NCI-H748 (cell line): ENCODE data around the gene PRAMEF20.
"Not testable (repeated sequence)": the region's sequence is repeated elsewhere in the genome, so short reads cannot be mapped to it uniquely, and the experiment has no call there.

Experiments
- DNase-seq: peaks from one replicate; lab custom pipeline; 2025; ENCODE audit not compliant: unreplicated experiment; lab: John Stamatoyannopoulos, UW

Gene PRAMEF20

DNA sequence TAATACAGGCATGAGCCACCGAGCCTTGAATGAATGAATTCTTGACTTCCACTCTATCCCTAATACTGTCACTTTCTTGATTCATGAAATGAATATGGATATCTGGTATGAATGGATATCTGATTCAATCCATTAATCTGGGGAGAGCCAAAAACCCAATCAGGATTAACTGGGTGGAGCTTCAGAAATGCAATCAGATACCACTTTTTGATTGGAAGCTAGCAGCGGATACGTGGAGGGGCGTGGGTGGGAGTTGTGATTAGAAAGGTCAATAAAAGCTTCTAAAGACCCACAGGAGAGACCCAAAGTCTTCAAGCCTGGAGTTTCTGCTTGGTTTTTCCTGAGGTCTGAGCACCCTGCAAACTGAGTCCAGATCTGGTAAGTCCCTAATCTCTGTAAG, at the start of gene PRAMEF20:
Gene PRAMEF20, plus strand, starts transcription at position 301 of the 400 bp plus-strand sequence. CDS start 5,905 bp downstream, outside the sequence.
- not testable (repeated sequence) for DNase-seq

DNA sequence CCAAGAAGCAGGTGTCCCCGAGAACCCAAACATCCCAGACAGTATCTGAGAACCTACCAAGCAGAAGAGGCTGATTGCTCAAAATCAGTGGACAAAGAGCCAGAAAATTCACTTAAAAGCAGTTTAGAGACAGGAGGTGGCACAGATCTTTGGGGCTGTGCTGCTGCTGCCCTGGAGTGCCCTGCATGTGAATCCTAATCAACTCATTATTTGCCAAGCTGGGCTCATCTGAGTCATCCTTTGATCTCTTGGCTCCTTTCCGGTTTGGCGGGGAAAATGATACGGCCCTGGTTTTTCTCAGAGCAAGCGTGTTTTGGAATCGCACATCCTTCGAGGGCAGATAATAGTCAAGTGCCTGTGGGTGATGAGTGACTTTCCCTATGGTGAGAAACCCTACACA, 47.9 kb upstream of the PRAMEF20 start:
- not testable (repeated sequence) for DNase-seq

DNA sequence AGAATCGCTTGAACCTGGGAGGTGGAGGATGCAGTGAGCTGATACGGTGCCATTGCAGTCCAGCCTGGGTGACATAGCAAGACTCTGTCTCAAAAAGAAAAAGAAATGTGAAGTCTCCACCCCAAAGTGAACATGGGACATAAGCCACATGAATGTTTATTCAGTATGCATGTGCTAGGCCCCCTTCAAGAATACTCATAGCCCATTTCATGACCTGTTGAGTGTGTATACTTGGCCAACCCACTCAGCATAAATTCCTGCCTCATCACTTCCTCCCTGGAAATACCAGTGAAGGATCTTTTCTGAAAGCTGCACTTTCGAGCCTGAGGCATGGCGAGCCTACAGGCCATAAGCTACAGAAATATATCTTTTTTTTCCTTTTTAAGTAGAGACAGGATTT, 45.3 kb upstream of the PRAMEF20 start:
- not testable (repeated sequence) for DNase-seq

DNA sequence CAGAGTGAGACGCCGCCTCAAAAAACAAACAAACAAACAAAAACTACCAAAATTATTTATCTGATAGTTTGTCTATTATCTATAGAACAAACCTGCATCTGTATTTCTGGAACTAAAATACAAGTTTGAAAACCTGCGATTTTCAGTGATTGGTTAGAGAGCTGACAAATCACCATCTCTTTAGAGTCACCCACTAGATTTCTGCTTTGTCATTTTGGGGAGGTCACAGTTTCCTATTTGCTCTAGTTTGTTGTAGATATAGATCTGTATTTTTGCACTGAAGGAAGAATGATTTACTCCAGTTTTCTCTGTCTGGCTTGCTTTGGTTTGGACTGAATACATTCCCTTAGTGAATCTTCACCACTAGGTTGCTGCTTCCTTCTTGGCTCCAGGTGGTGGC, 43.7 kb upstream of the PRAMEF20 start:
- DNase-seq, result not testable (repeated sequence)

DNA sequence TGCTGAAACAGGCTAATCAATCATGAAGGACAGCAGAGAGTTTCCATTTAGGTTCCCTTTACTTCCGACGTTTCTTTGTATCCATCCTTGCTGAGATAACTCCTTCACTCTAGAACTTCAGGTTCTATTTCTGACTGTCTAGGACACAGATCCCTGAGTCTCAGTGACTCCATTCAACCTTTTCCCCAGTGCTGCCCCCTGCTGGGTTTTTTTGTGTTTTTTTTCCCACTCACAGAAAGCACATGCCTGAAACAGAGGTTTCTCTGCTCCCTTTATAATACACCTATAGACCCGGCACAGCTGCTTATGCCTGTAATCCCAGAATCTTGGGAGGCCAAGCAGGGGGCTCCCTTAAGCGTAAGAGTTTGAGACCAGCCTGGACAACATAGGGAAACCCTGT, 41.7 kb upstream of the PRAMEF20 start:
- DNase-seq, result not testable (repeated sequence)

DNA sequence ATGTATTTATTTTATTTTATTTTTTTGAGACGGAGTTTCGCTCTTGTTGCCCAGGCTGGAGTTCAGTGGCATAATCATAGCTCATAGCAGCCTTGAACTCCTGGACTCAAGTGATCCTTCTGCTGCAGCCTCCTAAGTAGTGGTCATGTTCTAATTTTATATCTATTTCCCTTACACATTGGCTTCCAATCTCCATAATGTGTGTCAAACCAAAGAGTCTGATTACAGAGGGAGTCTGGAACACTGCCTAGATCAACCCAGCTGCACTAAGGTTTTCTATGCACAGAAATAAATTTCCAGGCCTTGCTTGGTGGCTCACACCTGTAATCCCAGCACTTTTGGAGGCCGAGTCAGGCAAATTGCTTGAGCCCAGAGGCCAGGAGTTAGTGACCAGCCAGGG, 31.3 kb upstream of the PRAMEF20 start:
- not testable (repeated sequence) for DNase-seq

DNA sequence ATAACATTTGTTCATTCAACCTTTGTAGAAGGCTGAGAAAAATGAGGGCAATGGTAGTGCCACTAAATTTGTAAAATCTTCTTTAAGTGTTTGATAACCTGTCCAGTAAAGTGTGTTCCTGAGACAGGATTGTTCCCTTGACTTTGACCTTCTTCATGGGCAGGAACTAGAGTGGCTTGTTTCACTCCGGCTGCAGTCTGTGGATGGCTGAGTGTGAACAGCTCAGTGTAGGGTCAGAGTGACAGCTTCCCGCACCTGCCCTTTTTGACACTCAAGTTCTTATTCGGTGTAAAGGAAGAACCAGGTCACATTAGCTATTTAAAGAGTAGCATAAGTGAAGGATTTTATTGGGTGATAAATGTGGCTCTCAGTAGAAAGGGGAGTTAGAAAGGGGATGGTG, 29.9 kb upstream of the PRAMEF20 start:
- DNase-seq, result not testable (repeated sequence)

DNA sequence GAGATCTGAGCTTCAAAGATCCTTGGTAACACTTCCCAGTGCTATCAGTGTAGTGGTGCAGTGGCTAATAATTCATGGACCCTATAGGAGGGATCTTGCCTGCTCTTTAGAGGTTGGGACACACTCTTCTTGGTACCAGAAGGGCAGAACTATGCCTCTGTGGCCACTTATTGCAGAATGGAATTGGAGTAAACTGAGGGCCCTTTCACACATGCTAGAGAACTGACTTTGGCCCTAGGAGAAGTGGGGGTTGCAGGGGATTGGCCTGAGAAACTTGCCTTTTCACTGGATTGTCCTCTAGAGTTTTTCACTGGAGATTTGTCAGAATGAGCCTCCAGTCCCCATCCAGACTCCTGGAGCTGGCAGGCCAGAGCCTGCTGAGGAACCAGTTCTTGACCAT, 20.9 kb upstream of the PRAMEF20 start, which contains the start of gene PRAMEF17:
Gene PRAMEF17, plus strand, starts transcription at position 301 of the 400 bp plus-strand sequence. Its CDS starts 26 bp downstream, at position 327.
- not testable (repeated sequence) for DNase-seq

DNA sequence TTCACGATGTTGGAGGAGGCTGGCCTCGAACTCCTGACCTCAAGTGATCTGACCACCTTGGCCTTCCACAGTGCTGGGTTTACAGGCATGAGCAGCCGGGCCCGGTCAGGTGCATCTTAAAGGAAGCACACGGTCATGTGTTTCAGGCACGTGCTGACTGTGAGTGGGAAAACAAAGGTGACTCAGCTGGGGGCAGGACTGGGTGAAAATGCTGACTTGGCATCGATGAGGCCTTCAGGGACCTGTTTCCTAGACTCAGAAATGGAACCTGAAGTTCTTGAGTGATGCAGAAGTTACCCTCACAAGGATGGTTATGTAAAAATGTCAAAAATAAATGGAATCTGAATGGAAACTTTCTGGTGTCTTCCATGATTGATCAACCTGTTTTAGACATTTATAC, 17.2 kb upstream of the PRAMEF20 start:
- DNase-seq, result not testable (repeated sequence)

DNA sequence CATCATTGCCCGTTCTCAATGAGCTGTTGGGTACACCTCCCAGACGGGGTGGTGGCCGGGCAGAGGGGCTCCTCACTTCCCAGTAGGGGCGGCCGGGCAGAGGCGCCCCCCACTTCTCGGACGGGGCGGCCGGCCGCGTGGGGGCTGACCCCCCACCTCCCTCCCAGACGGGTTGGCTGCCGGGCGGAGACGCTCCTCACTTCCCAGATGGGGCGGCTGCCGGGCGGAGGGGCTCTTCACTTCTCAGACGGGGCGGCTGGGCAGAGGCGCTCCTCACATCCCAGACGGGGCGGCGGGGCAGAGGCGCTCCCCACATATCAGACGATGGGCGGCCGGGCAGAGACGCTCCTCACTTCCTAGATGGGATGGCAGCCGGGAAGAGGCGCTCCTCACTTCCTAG, 15.5 kb upstream of the PRAMEF20 start:
- DNase-seq, result not testable (repeated sequence)

DNA sequence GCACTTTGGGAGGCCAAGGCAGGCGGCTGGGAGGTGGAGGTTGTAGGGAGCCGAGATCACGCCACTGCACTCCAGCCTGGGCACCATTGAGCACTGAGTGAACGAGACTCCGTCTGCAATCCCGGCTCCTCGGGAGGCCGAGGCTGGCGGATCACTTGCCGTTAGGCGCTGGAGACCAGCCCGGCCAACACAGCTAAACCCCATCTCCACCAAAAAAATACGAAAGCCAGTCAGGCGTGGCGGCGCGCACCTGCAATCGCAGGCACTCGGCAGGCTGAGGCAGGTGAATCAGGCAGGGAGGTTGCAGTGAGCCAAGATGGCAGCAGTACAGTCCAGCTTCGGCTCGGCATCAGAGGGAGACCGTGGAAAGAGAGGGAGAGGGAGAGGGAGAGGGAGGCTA, 14.9 kb upstream of the PRAMEF20 start:
- not testable (repeated sequence) for DNase-seq

DNA sequence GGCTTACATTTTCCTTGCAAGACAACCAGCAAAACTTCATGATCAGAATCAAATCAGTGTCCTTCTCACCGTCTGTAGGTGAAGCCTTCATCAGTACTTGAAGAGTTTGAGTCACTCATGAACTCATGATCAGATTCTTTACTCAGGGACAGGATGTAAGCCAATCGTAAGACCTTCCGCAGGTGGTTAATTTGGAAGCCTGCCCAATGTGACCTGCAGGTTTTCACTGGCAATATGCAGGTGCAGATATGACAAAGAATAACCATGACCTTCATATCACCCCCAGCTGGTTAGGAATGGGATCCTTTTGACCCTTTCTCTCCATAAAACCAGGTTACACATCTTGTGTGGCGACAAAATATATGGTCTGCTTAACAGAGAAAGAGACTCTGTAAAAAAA, 2.4 kb upstream of the PRAMEF20 start:
- no peak for DNase-seq

DNA sequence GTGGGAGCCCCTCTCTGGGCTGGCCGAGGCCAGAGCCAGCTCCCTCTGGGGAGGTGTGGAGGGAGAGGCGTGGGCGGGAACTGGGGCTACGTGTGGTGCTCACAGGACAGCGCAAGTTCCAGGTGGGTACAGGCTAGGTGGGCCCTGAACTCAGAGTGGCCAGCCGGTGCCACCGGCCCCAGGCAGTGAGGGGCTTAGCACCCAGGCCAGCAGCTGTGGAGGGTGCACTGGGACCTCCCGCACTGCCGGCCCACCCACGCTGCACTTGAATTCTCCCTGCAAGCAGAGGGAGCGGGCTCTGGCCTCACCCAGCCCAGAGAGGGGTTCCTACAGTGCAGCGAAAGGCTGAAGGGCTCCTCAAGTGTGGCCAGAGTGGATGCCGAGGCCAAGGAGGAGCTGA, 20.2 kb downstream of the PRAMEF20 start:
- DNase-seq, result no peak

DNA sequence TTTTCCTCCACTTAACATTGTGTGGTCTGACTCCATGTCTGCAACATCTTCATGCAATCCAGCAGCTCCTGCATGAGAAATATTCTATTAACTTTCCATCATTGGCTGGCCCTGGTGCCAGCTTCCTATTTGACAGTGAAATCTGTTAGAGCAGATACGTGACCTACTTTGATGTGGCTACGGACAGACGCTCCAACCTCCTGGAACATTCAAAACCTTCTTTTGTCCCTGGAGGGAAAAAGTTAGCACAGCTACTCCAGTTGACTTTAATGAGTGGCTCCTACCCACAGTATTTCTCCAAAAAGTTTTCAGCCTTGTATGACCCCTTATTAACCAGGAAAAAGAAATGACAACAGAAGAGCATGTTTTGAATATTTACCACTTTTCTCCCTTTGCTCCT, 22.0 kb downstream of the PRAMEF20 start:
- DNase-seq, result no peak

DNA sequence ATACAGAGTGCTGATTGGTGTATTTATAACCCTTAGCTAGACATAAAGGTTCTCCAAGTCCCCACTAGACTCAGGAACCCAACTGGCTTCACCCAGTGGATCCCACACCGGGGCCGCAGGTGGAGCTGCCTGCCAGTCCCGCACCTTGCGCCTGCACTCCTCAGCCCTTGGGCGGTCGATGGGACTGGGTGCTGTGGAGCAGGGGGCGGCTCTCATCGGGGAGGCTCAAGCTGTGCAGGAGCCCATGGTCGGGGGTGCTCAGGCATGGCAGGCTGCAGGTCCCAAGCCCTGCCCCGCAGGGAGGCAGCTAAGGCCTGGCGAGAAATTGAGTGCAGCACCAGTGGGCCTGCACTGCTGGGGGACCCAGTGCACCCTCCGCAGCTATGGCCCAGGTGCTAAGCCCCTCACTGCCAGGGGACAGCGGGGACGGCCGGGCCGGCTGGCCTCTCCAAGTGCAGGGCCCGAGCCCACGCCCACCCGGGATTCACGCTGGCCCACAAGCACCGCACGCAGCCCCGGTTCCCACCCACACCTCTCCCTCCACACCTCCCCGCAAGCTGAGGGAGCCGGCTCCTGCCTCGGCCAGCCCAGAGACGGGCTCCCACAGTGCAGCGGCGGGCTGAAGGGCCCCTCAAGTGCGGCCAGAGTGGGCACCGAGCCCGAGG, 23.6 kb downstream of the PRAMEF20 start:
- DNase-seq, result not testable (repeated sequence)

DNA sequence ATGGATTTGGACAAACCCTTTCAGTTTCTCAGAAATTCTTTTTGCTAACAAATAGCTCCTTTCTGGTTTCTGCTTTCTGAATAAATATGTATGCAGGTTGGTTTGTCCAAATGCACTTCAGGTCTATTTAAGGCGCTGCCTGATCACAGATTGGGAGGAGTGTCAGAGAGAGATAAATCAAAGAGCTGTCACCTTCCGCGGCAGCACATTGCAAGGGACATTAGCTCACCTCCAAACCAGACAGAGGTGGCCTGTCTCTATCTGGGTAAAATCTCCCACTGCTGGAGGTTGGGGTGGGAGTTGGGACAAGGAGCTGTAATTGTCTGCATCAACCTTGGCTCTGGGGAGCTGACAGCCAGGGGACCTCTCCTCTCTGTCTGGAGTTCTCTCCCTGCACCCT, 25.2 kb downstream of the PRAMEF20 start:
- DNase-seq, result no peak

DNA sequence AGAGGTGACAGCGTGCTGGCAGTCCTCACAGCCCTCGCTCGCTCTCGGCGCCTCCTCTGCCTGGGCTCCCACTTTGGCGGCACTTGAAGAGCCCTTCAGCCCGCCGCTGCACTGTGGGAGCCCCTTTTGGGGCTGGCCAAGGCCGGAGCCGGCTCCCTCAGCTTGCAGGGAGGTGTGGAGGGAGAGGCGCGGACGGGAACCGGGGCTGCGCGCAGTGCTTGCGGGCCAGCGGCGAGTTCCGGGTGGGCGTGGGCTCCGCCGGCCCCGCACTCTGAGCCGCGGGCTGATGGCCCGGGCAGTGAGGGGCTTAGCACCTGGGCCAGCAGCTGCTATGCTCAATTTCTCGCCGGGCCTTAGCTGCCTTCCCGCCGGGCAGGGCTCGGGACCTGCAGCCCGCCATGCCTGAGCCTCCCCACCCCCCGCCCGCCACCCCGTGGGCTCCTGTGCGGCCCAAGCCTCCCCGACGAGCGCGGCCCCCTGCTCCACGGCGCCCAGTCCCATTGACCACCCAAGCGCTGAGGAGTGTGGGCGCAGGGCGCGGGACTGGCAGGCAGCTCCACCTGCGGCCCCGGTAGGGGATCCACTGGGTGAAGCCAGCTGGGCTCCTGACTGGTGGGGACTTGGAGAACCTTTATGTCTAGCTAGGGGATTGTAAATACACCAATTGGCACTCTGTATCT, 29.0 kb downstream of the PRAMEF20 start:
- not testable (repeated sequence) for DNase-seq

DNA sequence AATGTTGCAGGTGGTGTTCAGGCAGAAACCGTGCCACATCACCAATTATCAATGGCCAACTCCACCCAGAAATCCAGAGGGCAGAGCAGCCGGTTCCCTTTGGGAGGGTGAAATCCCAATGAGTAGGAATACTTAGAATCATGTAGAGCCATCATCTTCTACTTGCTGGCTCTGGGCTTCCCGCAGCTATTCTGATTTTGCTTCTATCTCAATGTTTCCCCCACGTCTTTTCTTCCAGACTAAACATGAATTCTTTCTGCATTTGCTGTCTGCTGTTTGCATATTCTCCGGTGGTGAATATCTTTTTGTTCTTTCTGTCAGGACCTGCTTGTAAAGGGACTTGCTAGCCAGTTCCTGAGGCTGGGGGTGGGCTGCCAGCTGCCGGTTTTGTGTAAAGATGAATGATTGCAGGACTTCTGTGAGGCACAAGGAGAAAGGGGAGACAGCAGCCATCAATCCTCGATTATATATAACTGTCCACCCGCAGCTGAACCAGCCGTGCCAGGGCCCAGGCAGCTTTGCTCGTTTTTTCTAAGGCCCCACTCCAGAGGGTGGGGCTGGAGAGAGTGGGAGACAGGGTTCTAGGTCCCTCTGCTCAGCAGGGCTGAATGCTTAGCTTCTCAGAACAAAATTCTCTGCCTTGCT, 33.2 kb downstream of the PRAMEF20 start:
- DNase-seq, result no peak

DNA sequence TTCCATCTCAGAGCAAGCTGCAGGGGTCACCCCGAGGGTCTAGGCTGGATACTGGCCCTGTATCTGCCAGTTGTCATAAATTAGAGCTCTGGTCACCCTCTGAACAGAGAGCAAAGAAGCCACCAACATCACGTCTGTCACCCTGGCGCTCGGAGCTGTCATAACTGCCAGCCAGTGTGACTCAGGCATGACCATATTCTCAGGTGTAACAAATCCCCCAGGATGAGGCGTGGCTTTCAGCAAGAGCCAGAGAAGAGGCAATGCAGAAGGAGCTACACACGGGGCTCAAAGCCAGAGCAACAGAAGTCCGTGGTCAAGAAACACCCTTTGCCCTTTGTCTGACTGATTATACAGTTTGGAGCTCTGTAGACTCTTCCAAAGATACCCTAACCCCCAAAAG, 40.0 kb downstream of the PRAMEF20 start:
- no peak for DNase-seq

DNA sequence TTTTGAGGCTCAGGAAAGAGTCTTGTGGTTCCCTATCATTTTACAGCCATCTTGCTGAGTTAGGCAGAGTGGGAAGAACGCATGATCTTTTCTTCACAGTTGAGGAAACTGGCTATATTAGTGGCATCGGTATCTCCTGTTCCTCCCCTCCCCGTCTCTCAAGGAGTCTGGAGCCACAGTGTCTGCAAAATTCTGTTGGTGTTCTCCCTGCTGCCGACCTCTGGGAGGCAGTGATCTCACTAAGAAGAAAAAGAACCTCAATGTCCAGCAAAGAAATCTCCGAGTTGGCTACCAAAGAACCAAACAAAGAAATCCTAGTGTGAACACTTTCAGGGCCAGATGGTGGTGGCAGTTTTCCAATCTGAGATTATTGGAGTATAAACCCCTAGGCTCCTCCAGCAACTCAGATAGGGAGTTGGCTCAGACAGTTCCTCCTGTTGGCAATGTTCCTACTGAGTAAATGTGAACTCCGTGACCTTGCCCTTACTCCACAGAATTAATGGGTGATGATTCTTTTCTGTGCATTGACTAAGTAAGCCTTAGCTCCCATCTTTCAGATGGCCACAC, 41.2 kb downstream of the PRAMEF20 start:
- DNase-seq, result no peak

DNA sequence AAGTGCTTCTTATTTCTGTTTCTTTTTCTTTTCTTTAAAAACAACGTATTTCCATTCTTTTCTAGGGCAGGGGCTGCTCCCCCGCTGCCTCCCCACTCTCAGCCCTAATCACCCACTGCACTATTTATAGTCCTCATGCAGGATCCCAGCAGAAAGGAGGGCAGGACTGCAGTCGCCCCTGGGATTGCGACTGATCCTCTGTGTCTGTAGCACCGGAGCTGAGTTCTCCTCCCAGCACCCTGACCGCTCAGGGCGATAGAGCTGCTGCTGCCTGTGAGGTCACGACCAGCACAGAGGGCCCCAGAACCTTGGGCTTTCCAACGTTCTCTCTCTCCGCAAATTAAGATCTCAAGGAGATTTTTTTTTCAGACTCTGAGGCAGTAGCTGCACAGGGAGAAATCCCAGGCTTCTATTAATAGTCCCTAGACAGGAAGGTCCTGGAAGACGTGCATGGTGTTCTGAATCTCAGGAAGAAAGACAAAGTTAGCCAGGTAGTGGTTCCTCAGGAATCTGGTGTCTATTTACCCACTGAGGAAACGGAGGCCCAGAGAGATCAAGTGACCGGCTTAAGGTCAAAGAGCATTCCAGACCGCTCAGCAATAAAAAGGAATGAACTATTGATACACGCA, 46.8 kb downstream of the PRAMEF20 start:
- no peak for DNase-seq
